CD14-positive monocyte (primary cell): ENCODE measurements around the gene RAB11FIP4. TPM values are rescaled to one million over a fixed set of nuclear protein-coding genes. Genes with fewer than 3 reads are reported as not detected.

Source experiments
- DNase-seq, 3 donors: peaks; one replicate each; pipeline ENCODE4 v3.0.0-alpha.2; 2011 to 2022
- H2AFZ ChIP-seq: 2 replicates; pipeline ENCODE4 v1.6.0; 2012; ENCODE audit warnings: mild to moderate bottlenecking, low read depth, low read length, inconsistent platforms; ENCODE audit not compliant: insufficient read depth, poor library complexity, severe bottlenecking
- H3K27ac ChIP-seq, 2 donors: 1 replicate in 1 of 2; 2 replicates in 1 of 2; pipeline ENCODE4 v1.5.1; 2012 to 2013; ENCODE audit warnings: low read length in 2 of 2, control low read depth in 1 of 2, inconsistent platforms in 1 of 2, low read depth in 1 of 2, mild to moderate bottlenecking in 1 of 2
- H3K27me3 ChIP-seq, 2 donors: one replicate each; pipeline versions ENCODE4 v1.6.0 to v1.6.1; 2011 to 2013; ENCODE audit warnings: low read length in 2 of 2; ENCODE audit not compliant: control insufficient read depth in 2 of 2, insufficient read depth in 2 of 2
- H3K36me3 ChIP-seq, 2 donors: replicated peaks in 1 of 2; 1 replicate in 1 of 2; 2 replicates in 1 of 2; pipeline versions ENCODE4 v1.5.1 to v1.6.1; 2012 to 2013; ENCODE audit warnings: low read length in 2 of 2, control low read depth in 1 of 2, inconsistent platforms in 1 of 2, mild to moderate bottlenecking in 1 of 2; ENCODE audit not compliant: insufficient read depth in 2 of 2, control insufficient read depth in 1 of 2
- H3K4me1 ChIP-seq, 2 donors: 1 replicate in 1 of 2; 2 replicates in 1 of 2; pipeline versions ENCODE4 v1.5.1 to v1.6.1; 2012 to 2013; ENCODE audit warnings: low read length in 2 of 2, control low read depth in 1 of 2, inconsistent platforms in 1 of 2, mild to moderate bottlenecking in 1 of 2, moderate library complexity in 1 of 2; ENCODE audit not compliant: insufficient read depth in 2 of 2, control insufficient read depth in 1 of 2
- H3K4me2 ChIP-seq: replicated peaks from 2 replicates; pipeline ENCODE3; 2012; ENCODE audit warnings: low read length, moderate library complexity, mild to moderate bottlenecking; ENCODE audit not compliant: poor library complexity, severe bottlenecking; ENCODE audit errors: extremely low read depth
- H3K4me3 ChIP-seq, 3 experiments: fragments of 200-600 bp in 1 of 3; sonication (generic) in 1 of 3; replicated peaks in 1 of 3; 1 replicate in 2 of 3; 2 replicates in 1 of 3; pipeline ENCODE4 v1.5.1; 2011 to 2013; ENCODE audit warnings: low read length in 3 of 3, mild to moderate bottlenecking in 3 of 3, control low read depth in 2 of 3, low read depth in 2 of 3, inconsistent platforms in 1 of 3, moderate library complexity in 1 of 3
- H3K79me2 ChIP-seq: 2 replicates; pipeline ENCODE4 v1.6.0; 2012; ENCODE audit warnings: mild to moderate bottlenecking, control low read depth, inconsistent platforms, low read length, moderate library complexity; ENCODE audit not compliant: insufficient read depth
- H3K9ac ChIP-seq: 2 replicates; pipeline ENCODE4 v1.6.0; 2017; ENCODE audit warnings: low read length, mild to moderate bottlenecking; ENCODE audit not compliant: insufficient read depth, poor library complexity, severe bottlenecking
- H3K9me3 ChIP-seq, 2 donors: replicated peaks in 1 of 2; 1 replicate in 1 of 2; 2 replicates in 1 of 2; pipeline versions ENCODE4 v1.5.1 to v1.6.1; 2012 to 2013; ENCODE audit warnings: low read length in 2 of 2, control low read depth in 1 of 2; ENCODE audit not compliant: control insufficient read depth in 1 of 2, insufficient read depth in 1 of 2
- H4K20me1 ChIP-seq: 2 replicates; pipeline ENCODE4 v1.6.0; 2012; ENCODE audit warnings: mild to moderate bottlenecking, low read length, control low read depth, moderate library complexity; ENCODE audit not compliant: insufficient read depth
- H3K27ac Mint-ChIP-seq, 7 donors: one replicate each; pipeline ENCODE4 v1.8.0; 2020; ENCODE audit warnings: mild to moderate bottlenecking in 7 of 7, mixed read lengths in 7 of 7, moderate library complexity in 6 of 7, inconsistent platforms in 2 of 7
- H3K27me3 Mint-ChIP-seq, 3 donors: one replicate each; pipeline ENCODE4 v1.8.0; 2021 to 2022; ENCODE audit warnings: low read depth in 3 of 3, mild to moderate bottlenecking in 3 of 3, mixed read lengths in 3 of 3, moderate library complexity in 3 of 3, inconsistent platforms in 1 of 3
- H3K36me3 Mint-ChIP-seq, 2 donors: one replicate each; pipeline ENCODE4 v1.8.0; 2020; ENCODE audit warnings: mixed read lengths in 2 of 2, inconsistent platforms in 1 of 2, mild to moderate bottlenecking in 1 of 2
- H3K4me1 Mint-ChIP-seq: one replicate; pipeline ENCODE4 v1.8.0; 2020; ENCODE audit warnings: mild to moderate bottlenecking, mixed read lengths
- H3K4me3 Mint-ChIP-seq, 2 donors: one replicate each; pipeline ENCODE4 v1.8.0; 2020; ENCODE audit warnings: mild to moderate bottlenecking in 2 of 2, mixed read lengths in 2 of 2, moderate library complexity in 1 of 2
- H3K9me3 Mint-ChIP-seq, 7 donors: one replicate each; pipeline ENCODE4 v1.8.0; 2020 to 2022; ENCODE audit warnings: mixed read lengths in 7 of 7, mild to moderate bottlenecking in 6 of 7, moderate library complexity in 6 of 7, inconsistent platforms in 2 of 7
- WGBS: methylation state at CpG from one replicate; pipeline ENCODE4 v1.1.5; 2013; ENCODE audit warnings: missing lambda C conversion rate; ENCODE audit not compliant: insufficient coverage; 5-methylcytosine and 5-hydroxymethylcytosine counted together
- intact Hi-C, 2 donors: fragments of 100-400 bp; cut with micrococcal nuclease; formaldehyde crosslinking; loops; one replicate each; pipeline versions ENCODE4 v1.15.0 to v1.15.1; 2023
- polyA plus RNA-seq, 3 donors: library from polyadenylated mRNA; depleted of rRNA in 1 of 3; unstranded in 2 of 3; stranded (reverse) in 1 of 3; fragments of 300-500 nt in 2 of 3; fragments of >200 nt in 1 of 3; fragmentation: Illumina TruSeq in 2 of 3; gene quantifications; 1 replicate in 2 of 3; 2 replicates in 1 of 3; pipeline ENCODE4 v1.2.3, GENCODE V29; 2012 to 2021
- TF ChIP-seq, protein P1 (sequence below): fragments of 200-600 bp; IDR thresholded peaks from one replicate; pipeline ENCODE4 v1.8.0; 2022; ENCODE audit warnings: antibody characterized with exemption, mild to moderate bottlenecking

RAB11FIP4 gene
- polyA plus RNA-seq, 3 donors, result 10.4 to 21.9 (median 16.2) TPM

DNA sequence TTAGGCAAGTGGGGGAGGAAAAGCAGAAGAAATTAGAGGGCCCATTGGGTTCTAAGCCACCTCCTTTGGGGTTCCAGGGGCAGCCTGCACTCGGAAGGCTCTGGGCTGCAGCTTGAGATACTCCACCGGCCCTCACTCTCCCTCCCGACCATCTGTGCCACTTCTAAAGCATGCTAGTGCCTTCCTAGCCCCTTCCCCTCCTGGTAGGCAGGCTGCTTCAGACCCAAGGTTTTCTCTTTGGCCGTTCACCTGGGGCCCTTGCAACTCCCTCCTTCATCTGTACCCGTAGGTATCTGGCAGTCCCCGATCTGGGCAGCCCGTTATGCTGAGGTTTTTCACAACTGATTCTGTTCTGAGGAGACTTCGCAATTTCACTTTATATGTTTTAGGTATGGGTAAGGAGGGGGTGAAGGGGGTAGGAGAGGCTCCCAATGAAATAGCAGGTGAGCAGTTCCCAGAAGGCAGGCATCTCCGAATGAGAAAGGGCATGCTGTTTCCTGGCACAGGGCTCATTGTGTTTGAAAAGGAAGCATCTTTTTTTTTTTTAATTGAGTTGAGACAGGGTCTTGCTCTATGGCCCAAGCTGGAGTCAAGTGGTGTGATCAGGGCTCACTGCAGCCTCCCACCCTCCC is 98.7 kb downstream of the RAB11FIP4 start:
- H3K27ac ChIP-seq, result no peak overlapping the region
- H3K79me2 ChIP-seq, result peaks cover 45% of the 10 kb centered on the region
- intact Hi-C loops, result loop anchor here in 1 of 2 donors (5.0 to 10.0 kb wide), 3 partner anchors 95 to 538 kb away; partner anchors contain the start of gene EVI2B
- TF ChIP-seq, protein P1, sequence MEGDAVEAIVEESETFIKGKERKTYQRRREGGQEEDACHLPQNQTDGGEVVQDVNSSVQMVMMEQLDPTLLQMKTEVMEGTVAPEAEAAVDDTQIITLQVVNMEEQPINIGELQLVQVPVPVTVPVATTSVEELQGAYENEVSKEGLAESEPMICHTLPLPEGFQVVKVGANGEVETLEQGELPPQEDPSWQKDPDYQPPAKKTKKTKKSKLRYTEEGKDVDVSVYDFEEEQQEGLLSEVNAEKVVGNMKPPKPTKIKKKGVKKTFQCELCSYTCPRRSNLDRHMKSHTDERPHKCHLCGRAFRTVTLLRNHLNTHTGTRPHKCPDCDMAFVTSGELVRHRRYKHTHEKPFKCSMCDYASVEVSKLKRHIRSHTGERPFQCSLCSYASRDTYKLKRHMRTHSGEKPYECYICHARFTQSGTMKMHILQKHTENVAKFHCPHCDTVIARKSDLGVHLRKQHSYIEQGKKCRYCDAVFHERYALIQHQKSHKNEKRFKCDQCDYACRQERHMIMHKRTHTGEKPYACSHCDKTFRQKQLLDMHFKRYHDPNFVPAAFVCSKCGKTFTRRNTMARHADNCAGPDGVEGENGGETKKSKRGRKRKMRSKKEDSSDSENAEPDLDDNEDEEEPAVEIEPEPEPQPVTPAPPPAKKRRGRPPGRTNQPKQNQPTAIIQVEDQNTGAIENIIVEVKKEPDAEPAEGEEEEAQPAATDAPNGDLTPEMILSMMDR, result no peak
- WGBS, result 100% methylated on average over 6 of the region's 9 CpGs
- no peak overlapping the region for H2AFZ ChIP-seq
- H3K4me2 ChIP-seq, result peak overlapping the region; percentile 79
- H3K27ac Mint-ChIP-seq, result peak overlapping the region in 2 of 7 donors; percentile 8 to 59
- H4K20me1 ChIP-seq, result peaks cover 25% of the 10 kb centered on the region
- H3K4me1 ChIP-seq, result peaks cover 76 to 82% of the 10 kb centered on the region in 2 donors
- H3K27me3 Mint-ChIP-seq, result peaks cover 13 to 28% (median 21%) of the 10 kb centered on the region in 3 donors
- peaks cover 72% of the 10 kb centered on the region for H3K4me1 Mint-ChIP-seq
- no peaks in the 10 kb centered on the region for H3K9me3 Mint-ChIP-seq
- H3K36me3 ChIP-seq, result no peaks in the 10 kb centered on the region
- H3K9ac ChIP-seq, result no peak overlapping the region
- no peak for DNase-seq
- no peaks in the 10 kb centered on the region for H3K9me3 ChIP-seq
- peaks cover 0 to 6% of the 10 kb centered on the region in 2 donors for H3K27me3 ChIP-seq
- peak overlapping the region; percentile 63 to 99 for H3K4me3 Mint-ChIP-seq
- H3K4me3 ChIP-seq, result peak overlapping the region in 1 of 3 experiments; percentile 76
- peaks cover 9 to 12% of the 10 kb centered on the region in 2 donors for H3K36me3 Mint-ChIP-seq

DNA sequence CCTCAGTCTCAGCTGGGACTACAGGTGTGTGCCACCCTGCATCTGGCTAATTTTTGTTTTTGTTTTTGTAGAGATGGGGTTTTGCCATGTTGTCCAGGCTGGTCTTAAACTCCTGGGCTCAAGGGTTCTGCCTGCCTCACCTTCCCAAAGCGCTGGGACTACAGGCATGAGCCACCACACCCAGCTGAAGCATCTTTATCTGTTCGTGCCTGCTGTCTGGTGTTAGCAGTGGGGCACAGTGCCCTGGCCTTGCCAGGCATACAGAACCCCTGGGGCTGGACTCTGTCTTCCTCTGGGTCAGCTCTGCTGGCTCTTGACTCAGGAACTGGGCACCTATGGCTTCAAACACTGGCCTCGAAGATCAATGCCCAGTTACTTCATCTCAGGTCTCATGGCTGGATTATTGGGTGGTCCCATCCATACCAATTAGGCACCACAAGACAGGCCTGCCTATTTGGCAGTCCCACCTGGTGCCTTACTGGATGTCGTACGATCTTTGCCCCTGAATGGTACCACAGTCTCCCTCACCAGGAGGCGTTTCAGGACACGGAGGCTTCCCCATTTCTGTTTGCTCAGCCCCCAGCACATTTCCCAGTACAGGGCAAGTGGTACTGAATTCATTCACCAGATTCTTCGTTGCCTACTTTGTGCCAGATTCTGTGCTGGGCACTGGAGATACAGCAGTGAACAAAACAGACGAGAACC is 99.3 kb downstream of the RAB11FIP4 start:
- Histone ChIP-seq H3K4me3 (peak overlapping the region in 1 of 3 experiments; percentile 70), H2AFZ (no peak overlapping the region), H3K9ac (no peak overlapping the region), H3K4me1 (peaks cover 82 to 89% of the 10 kb centered on the region in 2 donors), H4K20me1 (peaks cover 25% of the 10 kb centered on the region), H3K79me2 (peaks cover 51% of the 10 kb centered on the region), H3K36me3 (no peaks in the 10 kb centered on the region), H3K9me3 (no peaks in the 10 kb centered on the region), H3K4me2 (peak overlapping the region; percentile 68), H3K27me3 (peaks cover 0 to 6% of the 10 kb centered on the region in 2 donors), H3K27ac (peak overlapping the region; percentile 92 to 97)
- no peak for DNase-seq
- peak overlapping the region; percentile 61 to 80 for H3K4me3 Mint-ChIP-seq
- H3K36me3 Mint-ChIP-seq, result peaks cover 13 to 15% of the 10 kb centered on the region in 2 donors
- WGBS, result 81% methylated on average over 7 of the region's 9 CpGs
- H3K9me3 Mint-ChIP-seq, result no peaks in the 10 kb centered on the region
- peaks cover 13 to 27% (median 21%) of the 10 kb centered on the region in 3 donors for H3K27me3 Mint-ChIP-seq
- H3K27ac Mint-ChIP-seq, result peak overlapping the region; percentile 96 to 99 (median 98)
- intact Hi-C loops, result loop anchor here in 1 of 2 donors (5.0 to 10.0 kb wide), 3 partner anchors 94 to 539 kb away; partner anchors contain the start of gene EVI2B
- peaks cover 77% of the 10 kb centered on the region for H3K4me1 Mint-ChIP-seq
- TF ChIP-seq, protein P1, result no peak
